ENCODE measurements around the gene FKBP7. TPM values are rescaled to one million over a fixed set of nuclear protein-coding genes. Genes with fewer than 3 reads are reported as not detected.
"Not testable (repeated sequence)": the region's sequence is repeated elsewhere in the genome, so short reads cannot be mapped to it uniquely, and the experiment has no call there.

Gene FKBP7, protein sequence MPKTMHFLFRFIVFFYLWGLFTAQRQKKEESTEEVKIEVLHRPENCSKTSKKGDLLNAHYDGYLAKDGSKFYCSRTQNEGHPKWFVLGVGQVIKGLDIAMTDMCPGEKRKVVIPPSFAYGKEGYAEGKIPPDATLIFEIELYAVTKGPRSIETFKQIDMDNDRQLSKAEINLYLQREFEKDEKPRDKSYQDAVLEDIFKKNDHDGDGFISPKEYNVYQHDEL
- total RNA-seq = 49.9 and 57.0 TPM in 2 replicates
- long read RNA-seq, transcript FKBP7-204 (4 exons, 2,834 nt) = major isoform, 81 of 118 reads
- long read RNA-seq, transcript FKBP7-205 (4 exons, 666 nt) = minor isoform, 18 of 118 reads
- long read RNA-seq, partial matches to known transcripts = 3 of 118 reads
- long read RNA-seq, other reads (novel, unspliced or antisense) = 6 of 118 reads

DNA sequence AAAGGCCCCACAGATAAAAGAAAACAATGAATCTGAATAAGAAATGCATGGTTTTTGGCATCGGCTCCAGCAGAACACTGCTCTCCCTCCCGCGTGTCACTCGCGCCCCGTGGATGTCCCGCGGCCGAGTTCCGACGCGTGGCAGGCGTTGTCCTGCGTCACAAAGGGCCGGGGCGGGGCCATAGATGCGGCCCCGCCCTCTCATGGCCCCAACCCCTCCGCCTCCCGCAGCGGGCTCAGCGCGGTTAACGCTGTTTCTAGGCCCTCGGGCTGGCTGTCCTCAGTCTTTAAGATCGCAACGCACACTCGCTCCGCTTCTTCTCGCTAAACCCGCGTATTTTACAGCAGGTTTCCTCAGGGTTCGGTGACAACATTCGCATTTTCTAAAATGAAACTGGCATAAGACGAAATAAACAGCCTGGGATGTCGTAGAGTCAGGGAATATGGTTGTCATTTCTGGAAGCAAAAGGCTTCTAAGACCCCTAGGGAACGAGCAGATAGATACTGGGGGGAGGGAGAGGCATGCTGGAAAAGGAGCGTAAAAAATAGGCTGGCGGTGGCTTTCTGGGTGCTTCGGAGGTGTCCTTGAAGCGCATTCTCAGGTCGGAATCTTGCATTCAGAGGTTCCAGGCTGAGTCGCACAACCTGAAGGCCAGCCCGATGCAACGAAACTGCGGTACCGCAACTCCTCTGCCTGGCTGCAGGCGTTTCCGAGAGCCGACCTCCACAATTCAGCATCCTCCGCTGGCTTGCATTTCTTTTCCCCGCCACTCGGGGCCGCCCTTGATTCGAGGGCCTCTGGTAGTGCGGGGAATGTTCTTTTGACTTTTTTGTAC is at the start of gene FKBP7:
Gene FKBP7 (minus strand): TSS at position 162 of the 836 bp plus-strand sequence. CDS start 101 bp downstream, at position 61.
- Mint-ChIP-seq H3K4me1 (ENCODE audit: unreplicated experiment) (peaks cover 56% of the 10 kb centered on the region), H3K9me3 (ENCODE audit: unreplicated experiment) (no peaks in the 10 kb centered on the region), H3K36me3 (ENCODE audit: unreplicated experiment) (no peaks in the 10 kb centered on the region)

DNA sequence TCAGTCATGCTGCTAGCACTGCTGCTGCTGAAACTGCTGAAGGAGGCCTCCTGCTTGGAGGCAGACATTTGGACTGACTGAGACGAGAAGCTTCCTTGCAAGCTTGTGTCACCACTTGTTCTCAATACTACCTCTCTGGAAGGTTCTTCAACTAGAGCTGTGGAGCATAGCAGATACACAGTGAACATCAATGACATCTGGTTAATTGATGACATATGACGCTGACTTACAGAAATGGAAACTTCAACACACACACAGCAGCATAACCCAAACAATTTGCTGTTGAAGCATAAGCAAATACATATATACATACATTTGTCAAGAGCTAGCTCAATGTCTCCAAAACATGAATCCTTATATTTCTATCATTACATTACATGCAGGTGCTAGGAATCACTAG is 49.2 kb upstream of the FKBP7 start:
- peaks cover 13% of the 10 kb centered on the region for H3K36me3 Mint-ChIP-seq (ENCODE audit: unreplicated experiment)
- H3K27ac Mint-ChIP-seq (ENCODE audit: unreplicated experiment) = no peak overlapping the region
- no peaks in the 10 kb centered on the region for H3K27me3 Mint-ChIP-seq (ENCODE audit: unreplicated experiment)
- peaks cover 20% of the 10 kb centered on the region for H3K4me1 Mint-ChIP-seq (ENCODE audit: unreplicated experiment)
- TF ChIP-seq, protein P1, sequence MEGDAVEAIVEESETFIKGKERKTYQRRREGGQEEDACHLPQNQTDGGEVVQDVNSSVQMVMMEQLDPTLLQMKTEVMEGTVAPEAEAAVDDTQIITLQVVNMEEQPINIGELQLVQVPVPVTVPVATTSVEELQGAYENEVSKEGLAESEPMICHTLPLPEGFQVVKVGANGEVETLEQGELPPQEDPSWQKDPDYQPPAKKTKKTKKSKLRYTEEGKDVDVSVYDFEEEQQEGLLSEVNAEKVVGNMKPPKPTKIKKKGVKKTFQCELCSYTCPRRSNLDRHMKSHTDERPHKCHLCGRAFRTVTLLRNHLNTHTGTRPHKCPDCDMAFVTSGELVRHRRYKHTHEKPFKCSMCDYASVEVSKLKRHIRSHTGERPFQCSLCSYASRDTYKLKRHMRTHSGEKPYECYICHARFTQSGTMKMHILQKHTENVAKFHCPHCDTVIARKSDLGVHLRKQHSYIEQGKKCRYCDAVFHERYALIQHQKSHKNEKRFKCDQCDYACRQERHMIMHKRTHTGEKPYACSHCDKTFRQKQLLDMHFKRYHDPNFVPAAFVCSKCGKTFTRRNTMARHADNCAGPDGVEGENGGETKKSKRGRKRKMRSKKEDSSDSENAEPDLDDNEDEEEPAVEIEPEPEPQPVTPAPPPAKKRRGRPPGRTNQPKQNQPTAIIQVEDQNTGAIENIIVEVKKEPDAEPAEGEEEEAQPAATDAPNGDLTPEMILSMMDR (IDR thresholded peaks at IDR 0.05) = no peak
- H3K4me3 Mint-ChIP-seq (ENCODE audit: unreplicated experiment) = no peak overlapping the region
- H3K9me3 Mint-ChIP-seq (ENCODE audit: unreplicated experiment) = no peaks in the 10 kb centered on the region
- no peak for DNase-seq (ENCODE audit: extremely low spot score, unreplicated experiment)

More for the DNA sequence above, at the start of gene FKBP7:
- Mint-ChIP-seq H3K27ac (ENCODE audit: unreplicated experiment) (peak within 1 kb of the TSS; percentile 100), H3K27me3 (ENCODE audit: unreplicated experiment) (no peaks in the 10 kb centered on the region), H3K4me3 (ENCODE audit: unreplicated experiment) (peak within 1 kb of the TSS; percentile 94)
- TF ChIP-seq, protein P1 (IDR thresholded peaks at IDR 0.05) = peak; percentile 70
- peak; percentile 91 for DNase-seq (ENCODE audit: extremely low spot score, unreplicated experiment)

GRCh38 chr2:178526256-178526655 is 47.9 kb upstream of the FKBP7 start:
- DNase-seq (ENCODE audit: extremely low spot score, unreplicated experiment) = no peak
- Mint-ChIP-seq H3K36me3 (ENCODE audit: unreplicated experiment) (peaks cover 3% of the 10 kb centered on the region), H3K4me3 (ENCODE audit: unreplicated experiment) (no peak overlapping the region), H3K9me3 (ENCODE audit: unreplicated experiment) (no peaks in the 10 kb centered on the region), H3K27me3 (ENCODE audit: unreplicated experiment) (no peaks in the 10 kb centered on the region), H3K4me1 (ENCODE audit: unreplicated experiment) (peaks cover 20% of the 10 kb centered on the region), H3K27ac (ENCODE audit: unreplicated experiment) (no peak overlapping the region)
- TF ChIP-seq, protein P1 (IDR thresholded peaks at IDR 0.05) = no peak

- not testable (repeated sequence) for H3K9me3 Mint-ChIP-seq (ENCODE audit: unreplicated experiment); H3K36me3 Mint-ChIP-seq (ENCODE audit: unreplicated experiment); H3K4me3 Mint-ChIP-seq (ENCODE audit: unreplicated experiment); DNase-seq (ENCODE audit: extremely low spot score, unreplicated experiment); H3K27me3 Mint-ChIP-seq (ENCODE audit: unreplicated experiment); H3K27ac Mint-ChIP-seq (ENCODE audit: unreplicated experiment)
- H3K4me1 Mint-ChIP-seq (ENCODE audit: unreplicated experiment) = peaks cover 20% of the 10 kb centered on the region
Observed at GRCh38 chr2:178525460-178525859, 47.1 kb upstream of the FKBP7 start.

- H3K27me3 Mint-ChIP-seq (ENCODE audit: unreplicated experiment); DNase-seq (ENCODE audit: extremely low spot score, unreplicated experiment); H3K9me3 Mint-ChIP-seq (ENCODE audit: unreplicated experiment); H3K27ac Mint-ChIP-seq (ENCODE audit: unreplicated experiment); H3K36me3 Mint-ChIP-seq (ENCODE audit: unreplicated experiment); H3K4me3 Mint-ChIP-seq (ENCODE audit: unreplicated experiment): not testable (repeated sequence)
- H3K4me1 Mint-ChIP-seq (ENCODE audit: unreplicated experiment) = peaks cover 20% of the 10 kb centered on the region
Observed at GRCh38 chr2:178525010-178525409, 46.6 kb upstream of the FKBP7 start.

Measured in osteocyte (in vitro differentiated cells).